Endodermal cell (in vitro differentiated cells): ENCODE data around the gene ZNF415. TPM values are rescaled to one million over a fixed set of nuclear protein-coding genes. Genes with fewer than 3 reads are reported as not detected.

Experiments used
- DNase-seq: peaks from one replicate; pipeline ENCODE4 v3.0.0-alpha.2; 2017
- H3K27ac ChIP-seq: 2 replicates; pipeline ENCODE4 v1.5.1; 2013; ENCODE audit warnings: mild to moderate bottlenecking, low read depth, low read length, moderate library complexity
- H3K27me3 ChIP-seq: 2 replicates; pipeline ENCODE4 v1.6.1; 2013; ENCODE audit warnings: mild to moderate bottlenecking, low read length, moderate library complexity; ENCODE audit not compliant: insufficient read depth, control insufficient read depth, poor library complexity, severe bottlenecking
- H3K36me3 ChIP-seq: 2 replicates; pipeline ENCODE4 v1.7.0; 2013; ENCODE audit warnings: mild to moderate bottlenecking, low read length, moderate library complexity; ENCODE audit not compliant: control insufficient read depth, insufficient read depth
- H3K4me1 ChIP-seq: one replicate; pipeline ENCODE4 v1.7.0; 2013; ENCODE audit warnings: low read length; ENCODE audit not compliant: control insufficient read depth, insufficient read depth
- H3K4me3 ChIP-seq: 2 replicates; pipeline ENCODE4 v1.5.1; 2013; ENCODE audit warnings: mild to moderate bottlenecking, low read length, moderate library complexity
- H3K9ac ChIP-seq: 2 replicates; pipeline ENCODE4 v1.6.1; 2013; ENCODE audit warnings: mild to moderate bottlenecking, low read length, moderate library complexity; ENCODE audit not compliant: poor library complexity, severe bottlenecking; ENCODE audit errors: extremely low read depth
- H3K9me3 ChIP-seq: 2 replicates; pipeline ENCODE4 v1.6.1; 2013; ENCODE audit warnings: mild to moderate bottlenecking, low read length, moderate library complexity; ENCODE audit not compliant: control insufficient read depth
- H3K27ac Mint-ChIP-seq: 2 replicates; pipeline ENCODE4 v1.8.0; 2020; ENCODE audit warnings: mixed read lengths
- H3K27me3 Mint-ChIP-seq: 2 replicates; pipeline ENCODE4 v1.8.0; 2021; ENCODE audit warnings: mild to moderate bottlenecking, mixed read lengths; ENCODE audit not compliant: insufficient read depth
- H3K36me3 Mint-ChIP-seq: 2 replicates; pipeline ENCODE4 v1.8.0; 2020; ENCODE audit warnings: low read depth, mixed read lengths
- H3K4me1 Mint-ChIP-seq: 2 replicates; pipeline ENCODE4 v1.8.0; 2020; ENCODE audit warnings: mixed read lengths
- H3K4me3 Mint-ChIP-seq: 2 replicates; pipeline ENCODE4 v1.8.0; 2020; ENCODE audit warnings: mild to moderate bottlenecking, moderate library complexity, mixed read lengths
- H3K9me3 Mint-ChIP-seq: 2 replicates; pipeline ENCODE4 v1.8.0; 2020; ENCODE audit warnings: mild to moderate bottlenecking, mixed read lengths
- WGBS, 2 experiments: methylation state at CpG; one replicate each; pipeline versions ENCODE4 v1.1.5 to v1.1.7; 2013; ENCODE audit warnings: missing lambda C conversion rate in 2 of 2, mixed read lengths in 1 of 2; ENCODE audit not compliant: insufficient coverage in 1 of 2, insufficient read length in 1 of 2; 5-methylcytosine and 5-hydroxymethylcytosine counted together
- total RNA-seq, 2 donors: library from RNA; stranded (reverse); fragmentation: NEBNext Ultra II Directional in 1 of 2; extraction: Animal tissue kit (Norgen Biotek cat#: 25700) in 1 of 2; gene quantifications; 2 replicates in 1 of 2; 3 replicates in 1 of 2; pipeline ENCODE4 v1.2.1, GENCODE V29; 2021
- TF ChIP-seq, protein P1 (sequence below): fragments of 200-600 bp; sonication (generic); conservative IDR thresholded peaks from 2 replicates; pipeline ENCODE4 v1.5.0; 2021; ENCODE audit warnings: antibody characterized with exemption, mild to moderate bottlenecking

The ZNF415 gene
- total RNA-seq, 2 donors from 2014 or later: 12.6 to 19.4 TPM

DNA sequence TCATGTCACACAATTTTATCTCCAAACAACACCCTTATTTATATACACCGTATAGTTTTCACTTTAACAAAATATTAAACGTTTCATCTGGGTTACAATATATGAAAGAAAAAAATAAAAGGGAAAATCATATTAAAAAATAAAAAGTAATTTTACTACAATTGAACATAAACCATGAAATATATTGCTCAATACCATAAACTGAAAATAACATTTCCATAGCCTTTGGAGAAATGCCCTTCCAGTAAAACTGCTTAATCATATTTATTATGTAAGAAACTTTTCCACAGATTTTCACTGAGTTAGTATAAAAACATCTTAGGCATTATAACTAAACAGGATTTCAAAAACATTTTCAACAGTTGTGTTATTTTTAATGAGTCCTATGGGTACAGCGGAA is 27.6 kb upstream of the ZNF415 start:
- H3K9ac ChIP-seq: no peak overlapping the region
- 100% methylated on average over 1 of the region's 3 CpGs; no CpG with 5 or more reads in 1 of the 2 experiments for WGBS, 2 experiments
- no peak overlapping the region for H3K4me3 Mint-ChIP-seq
- H3K36me3 Mint-ChIP-seq: peaks cover 28% of the 10 kb centered on the region
- H3K27ac Mint-ChIP-seq: no peak overlapping the region
- H3K9me3 Mint-ChIP-seq: peaks cover 47% of the 10 kb centered on the region
- peaks cover 12% of the 10 kb centered on the region for H3K36me3 ChIP-seq
- no peak overlapping the region for H3K4me3 ChIP-seq
- H3K27me3 ChIP-seq: no peaks in the 10 kb centered on the region
- DNase-seq: no peak
- no peaks in the 10 kb centered on the region for H3K4me1 ChIP-seq
- H3K9me3 ChIP-seq: peaks cover 40% of the 10 kb centered on the region
- peaks cover 11% of the 10 kb centered on the region for H3K27me3 Mint-ChIP-seq
- no peak overlapping the region for H3K27ac ChIP-seq
- TF ChIP-seq, protein P1, sequence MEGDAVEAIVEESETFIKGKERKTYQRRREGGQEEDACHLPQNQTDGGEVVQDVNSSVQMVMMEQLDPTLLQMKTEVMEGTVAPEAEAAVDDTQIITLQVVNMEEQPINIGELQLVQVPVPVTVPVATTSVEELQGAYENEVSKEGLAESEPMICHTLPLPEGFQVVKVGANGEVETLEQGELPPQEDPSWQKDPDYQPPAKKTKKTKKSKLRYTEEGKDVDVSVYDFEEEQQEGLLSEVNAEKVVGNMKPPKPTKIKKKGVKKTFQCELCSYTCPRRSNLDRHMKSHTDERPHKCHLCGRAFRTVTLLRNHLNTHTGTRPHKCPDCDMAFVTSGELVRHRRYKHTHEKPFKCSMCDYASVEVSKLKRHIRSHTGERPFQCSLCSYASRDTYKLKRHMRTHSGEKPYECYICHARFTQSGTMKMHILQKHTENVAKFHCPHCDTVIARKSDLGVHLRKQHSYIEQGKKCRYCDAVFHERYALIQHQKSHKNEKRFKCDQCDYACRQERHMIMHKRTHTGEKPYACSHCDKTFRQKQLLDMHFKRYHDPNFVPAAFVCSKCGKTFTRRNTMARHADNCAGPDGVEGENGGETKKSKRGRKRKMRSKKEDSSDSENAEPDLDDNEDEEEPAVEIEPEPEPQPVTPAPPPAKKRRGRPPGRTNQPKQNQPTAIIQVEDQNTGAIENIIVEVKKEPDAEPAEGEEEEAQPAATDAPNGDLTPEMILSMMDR: no peak
- peaks cover 9% of the 10 kb centered on the region for H3K4me1 Mint-ChIP-seq

DNA sequence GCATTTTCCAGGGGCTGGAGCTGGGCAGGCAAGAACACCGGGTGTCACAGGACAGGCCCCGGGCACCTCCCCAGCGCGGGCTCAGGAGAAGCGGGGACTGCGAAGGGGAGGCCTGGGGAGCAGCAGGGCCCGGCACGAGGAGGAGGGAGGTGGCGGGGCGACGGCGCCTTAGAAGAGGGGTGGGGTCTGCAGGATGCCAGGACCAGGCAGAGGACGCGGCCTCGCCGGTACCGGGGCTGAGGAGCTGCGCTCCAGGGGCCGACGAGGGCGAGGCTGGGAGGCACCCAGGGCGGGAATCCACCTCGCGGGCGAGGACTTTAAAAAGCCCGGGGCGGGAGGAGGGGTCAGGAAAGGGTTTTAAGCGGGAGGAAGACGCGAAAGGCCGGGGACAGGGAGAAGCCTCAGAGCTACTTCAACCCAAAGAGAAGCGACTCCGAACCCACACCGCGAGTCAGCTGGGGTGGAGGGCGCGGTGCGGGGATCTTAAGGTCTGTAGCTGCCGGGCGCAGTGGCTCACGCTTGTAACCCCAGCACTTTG is 25.5 kb upstream of the ZNF415 start:
- peak overlapping the region; percentile 69 for H3K9ac ChIP-seq
- peaks cover 35% of the 10 kb centered on the region for H3K36me3 Mint-ChIP-seq
- H3K4me1 ChIP-seq: no peaks in the 10 kb centered on the region
- H3K27me3 ChIP-seq: no peaks in the 10 kb centered on the region
- TF ChIP-seq, protein P1: no peak
- DNase-seq: peak; percentile 76
- no peak overlapping the region for H3K27ac ChIP-seq
- H3K36me3 ChIP-seq: peaks cover 9% of the 10 kb centered on the region
- H3K4me1 Mint-ChIP-seq: peaks cover 9% of the 10 kb centered on the region
- H3K9me3 Mint-ChIP-seq: peaks cover 26% of the 10 kb centered on the region
- peak overlapping the region; percentile 84 for H3K4me3 Mint-ChIP-seq
- peak overlapping the region; percentile 73 for H3K27ac Mint-ChIP-seq
- H3K4me3 ChIP-seq: peak overlapping the region; percentile 87
- H3K27me3 Mint-ChIP-seq: peaks cover 11% of the 10 kb centered on the region
- H3K9me3 ChIP-seq: peaks cover 18% of the 10 kb centered on the region
- WGBS, 2 experiments: 1 to 2% methylated on average over 9 to 41 of the region's 41 CpGs

GRCh38 chr19:53157626-53158025 is 24.9 kb upstream of the ZNF415 start:
- peak overlapping the region; percentile 69 for H3K9ac ChIP-seq
- peaks cover 9% of the 10 kb centered on the region for H3K4me1 Mint-ChIP-seq
- peak overlapping the region; percentile 73 for H3K27ac Mint-ChIP-seq
- H3K4me3 Mint-ChIP-seq: peak overlapping the region; percentile 84
- H3K4me1 ChIP-seq: no peaks in the 10 kb centered on the region
- H3K36me3 ChIP-seq: peaks cover 13% of the 10 kb centered on the region
- H3K4me3 ChIP-seq: peak overlapping the region; percentile 87
- peaks cover 39% of the 10 kb centered on the region for H3K36me3 Mint-ChIP-seq
- peaks cover 13% of the 10 kb centered on the region for H3K9me3 ChIP-seq
- TF ChIP-seq, protein P1: no peak
- DNase-seq: peak; percentile 72
- no peak overlapping the region for H3K27ac ChIP-seq
- no peaks in the 10 kb centered on the region for H3K27me3 ChIP-seq
- peaks cover 21% of the 10 kb centered on the region for H3K9me3 Mint-ChIP-seq
- WGBS, 2 experiments: 31 to 36% methylated on average over 4 to 7 of the region's 7 CpGs
- H3K27me3 Mint-ChIP-seq: peaks cover 11% of the 10 kb centered on the region
